ENCODE results near the gene MAGEA4.
"Not testable (repeated sequence)": the region's sequence is repeated elsewhere in the genome, so short reads cannot be mapped to it uniquely, and the experiment has no call there.

Gene MAGEA4

GRCh38 chrX:151899622-151900021 is 13.1 kb upstream of the MAGEA4 start:
- no peak overlapping the region for H3K4me3 ChIP-seq (ENCODE audit: low read length in 2 of 2)
- no peak overlapping the region for H3K9ac ChIP-seq (ENCODE audit: low read depth in 1 of 2, low read length in 2 of 2)
- no peak overlapping the region for H3K27ac ChIP-seq (ENCODE audit: low read depth in 2 of 2, low read length in 2 of 2)
- H3K36me3 ChIP-seq (ENCODE audit: control insufficient read depth in 2 of 2, insufficient read depth in 2 of 2, low read length in 2 of 2): no peaks in the 10 kb centered on the region
- no peaks in the 10 kb centered on the region for H3K9me3 ChIP-seq (ENCODE audit: control insufficient read depth in 2 of 2, low read length in 2 of 2)
- no peaks in the 10 kb centered on the region for H3K27me3 ChIP-seq (ENCODE audit: control insufficient read depth in 2 of 2, insufficient read depth in 2 of 2, low read length in 2 of 2)
- no peaks in the 10 kb centered on the region for H3K4me1 ChIP-seq (ENCODE audit: control insufficient read depth in 2 of 2, insufficient read depth in 2 of 2, low read length in 2 of 2)

GRCh38 chrX:151901826-151902225 is 10.9 kb upstream of the MAGEA4 start:
- H3K27me3 ChIP-seq (ENCODE audit: control insufficient read depth in 2 of 2, insufficient read depth in 2 of 2, low read length in 2 of 2): no peaks in the 10 kb centered on the region
- H3K36me3 ChIP-seq (ENCODE audit: control insufficient read depth in 2 of 2, insufficient read depth in 2 of 2, low read length in 2 of 2): no peaks in the 10 kb centered on the region
- H3K27ac ChIP-seq (ENCODE audit: low read depth in 2 of 2, low read length in 2 of 2): no peak overlapping the region
- no peaks in the 10 kb centered on the region for H3K9me3 ChIP-seq (ENCODE audit: control insufficient read depth in 2 of 2, low read length in 2 of 2)
- no peak overlapping the region for H3K9ac ChIP-seq (ENCODE audit: low read depth in 1 of 2, low read length in 2 of 2)
- no peak overlapping the region for H3K4me3 ChIP-seq (ENCODE audit: low read length in 2 of 2)
- no peaks in the 10 kb centered on the region for H3K4me1 ChIP-seq (ENCODE audit: control insufficient read depth in 2 of 2, insufficient read depth in 2 of 2, low read length in 2 of 2)

GRCh38 chrX:151902813-151903591 is 9.7 kb upstream of the MAGEA4 start:
- no peaks in the 10 kb centered on the region for H3K9me3 ChIP-seq (ENCODE audit: control insufficient read depth in 2 of 2, low read length in 2 of 2)
- H3K9ac ChIP-seq (ENCODE audit: low read depth in 1 of 2, low read length in 2 of 2): no peak overlapping the region
- peak overlapping the region in 1 of 2 donors; percentile 54 for H3K27ac ChIP-seq (ENCODE audit: low read depth in 2 of 2, low read length in 2 of 2)
- no peak overlapping the region for H3K4me3 ChIP-seq (ENCODE audit: low read length in 2 of 2)
- no peaks in the 10 kb centered on the region for H3K4me1 ChIP-seq (ENCODE audit: control insufficient read depth in 2 of 2, insufficient read depth in 2 of 2, low read length in 2 of 2)
- peaks cover 0 to 2% of the 10 kb centered on the region in 2 donors for H3K27me3 ChIP-seq (ENCODE audit: control insufficient read depth in 2 of 2, insufficient read depth in 2 of 2, low read length in 2 of 2)
- H3K36me3 ChIP-seq (ENCODE audit: control insufficient read depth in 2 of 2, insufficient read depth in 2 of 2, low read length in 2 of 2): no peaks in the 10 kb centered on the region

GRCh38 chrX:151904989-151905388 is 7.7 kb upstream of the MAGEA4 start:
- Histone ChIP-seq H3K4me1 (ENCODE audit: control insufficient read depth in 2 of 2, insufficient read depth in 2 of 2, low read length in 2 of 2) (no peaks in the 10 kb centered on the region), H3K36me3 (ENCODE audit: control insufficient read depth in 2 of 2, insufficient read depth in 2 of 2, low read length in 2 of 2) (no peaks in the 10 kb centered on the region), H3K4me3 (ENCODE audit: low read length in 2 of 2) (no peak overlapping the region), H3K27me3 (ENCODE audit: control insufficient read depth in 2 of 2, insufficient read depth in 2 of 2, low read length in 2 of 2) (peaks cover 0 to 2% of the 10 kb centered on the region in 2 donors), H3K27ac (ENCODE audit: low read depth in 2 of 2, low read length in 2 of 2) (no peak overlapping the region), H3K9ac (ENCODE audit: low read depth in 1 of 2, low read length in 2 of 2) (no peak overlapping the region), H3K9me3 (ENCODE audit: control insufficient read depth in 2 of 2, low read length in 2 of 2) (no peaks in the 10 kb centered on the region)

GRCh38 chrX:151912221-151912620 is 468 bp upstream of the MAGEA4 start:
- Histone ChIP-seq H3K4me1 (ENCODE audit: control insufficient read depth in 2 of 2, insufficient read depth in 2 of 2, low read length in 2 of 2) (no peaks in the 10 kb centered on the region), H3K9ac (ENCODE audit: low read depth in 1 of 2, low read length in 2 of 2) (no peak overlapping the region), H3K36me3 (ENCODE audit: control insufficient read depth in 2 of 2, insufficient read depth in 2 of 2, low read length in 2 of 2) (no peaks in the 10 kb centered on the region), H3K9me3 (ENCODE audit: control insufficient read depth in 2 of 2, low read length in 2 of 2) (no peaks in the 10 kb centered on the region), H3K27me3 (ENCODE audit: control insufficient read depth in 2 of 2, insufficient read depth in 2 of 2, low read length in 2 of 2) (peaks cover 0 to 2% of the 10 kb centered on the region in 2 donors), H3K27ac (ENCODE audit: low read depth in 2 of 2, low read length in 2 of 2) (no peak overlapping the region), H3K4me3 (ENCODE audit: low read length in 2 of 2) (no peak overlapping the region)

GRCh38 chrX:151918736-151919135 is 6.0 kb downstream of the MAGEA4 start:
- H3K9me3 ChIP-seq (ENCODE audit: control insufficient read depth in 2 of 2, low read length in 2 of 2); H3K4me3 ChIP-seq (ENCODE audit: low read length in 2 of 2); H3K9ac ChIP-seq (ENCODE audit: low read depth in 1 of 2, low read length in 2 of 2); H3K4me1 ChIP-seq (ENCODE audit: control insufficient read depth in 2 of 2, insufficient read depth in 2 of 2, low read length in 2 of 2); H3K36me3 ChIP-seq (ENCODE audit: control insufficient read depth in 2 of 2, insufficient read depth in 2 of 2, low read length in 2 of 2); H3K27me3 ChIP-seq (ENCODE audit: control insufficient read depth in 2 of 2, insufficient read depth in 2 of 2, low read length in 2 of 2); H3K27ac ChIP-seq (ENCODE audit: low read depth in 2 of 2, low read length in 2 of 2): not testable (repeated sequence)

GRCh38 chrX:151919610-151920009 is 6.9 kb downstream of the MAGEA4 start:
- Histone ChIP-seq H3K9ac (ENCODE audit: low read depth in 1 of 2, low read length in 2 of 2) (no peak overlapping the region), H3K27ac (ENCODE audit: low read depth in 2 of 2, low read length in 2 of 2) (no peak overlapping the region), H3K4me3 (ENCODE audit: low read length in 2 of 2) (no peak overlapping the region), H3K4me1 (ENCODE audit: control insufficient read depth in 2 of 2, insufficient read depth in 2 of 2, low read length in 2 of 2) (no peaks in the 10 kb centered on the region), H3K9me3 (ENCODE audit: control insufficient read depth in 2 of 2, low read length in 2 of 2) (no peaks in the 10 kb centered on the region), H3K27me3 (ENCODE audit: control insufficient read depth in 2 of 2, insufficient read depth in 2 of 2, low read length in 2 of 2) (no peaks in the 10 kb centered on the region), H3K36me3 (ENCODE audit: control insufficient read depth in 2 of 2, insufficient read depth in 2 of 2, low read length in 2 of 2) (no peaks in the 10 kb centered on the region)

GRCh38 chrX:151920101-151920500 is 7.4 kb downstream of the MAGEA4 start:
- no peaks in the 10 kb centered on the region for H3K4me1 ChIP-seq (ENCODE audit: control insufficient read depth in 2 of 2, insufficient read depth in 2 of 2, low read length in 2 of 2)
- H3K27ac ChIP-seq (ENCODE audit: low read depth in 2 of 2, low read length in 2 of 2): no peak overlapping the region
- H3K27me3 ChIP-seq (ENCODE audit: control insufficient read depth in 2 of 2, insufficient read depth in 2 of 2, low read length in 2 of 2): no peaks in the 10 kb centered on the region
- no peaks in the 10 kb centered on the region for H3K36me3 ChIP-seq (ENCODE audit: control insufficient read depth in 2 of 2, insufficient read depth in 2 of 2, low read length in 2 of 2)
- H3K9ac ChIP-seq (ENCODE audit: low read depth in 1 of 2, low read length in 2 of 2): no peak overlapping the region
- no peak overlapping the region for H3K4me3 ChIP-seq (ENCODE audit: low read length in 2 of 2)
- H3K9me3 ChIP-seq (ENCODE audit: control insufficient read depth in 2 of 2, low read length in 2 of 2): no peaks in the 10 kb centered on the region

GRCh38 chrX:151920530-151920929 is 7.8 kb downstream of the MAGEA4 start:
- Histone ChIP-seq H3K36me3 (ENCODE audit: control insufficient read depth in 2 of 2, insufficient read depth in 2 of 2, low read length in 2 of 2) (no peaks in the 10 kb centered on the region), H3K4me1 (ENCODE audit: control insufficient read depth in 2 of 2, insufficient read depth in 2 of 2, low read length in 2 of 2) (no peaks in the 10 kb centered on the region), H3K4me3 (ENCODE audit: low read length in 2 of 2) (no peak overlapping the region), H3K9me3 (ENCODE audit: control insufficient read depth in 2 of 2, low read length in 2 of 2) (no peaks in the 10 kb centered on the region), H3K27me3 (ENCODE audit: control insufficient read depth in 2 of 2, insufficient read depth in 2 of 2, low read length in 2 of 2) (no peaks in the 10 kb centered on the region), H3K27ac (ENCODE audit: low read depth in 2 of 2, low read length in 2 of 2) (no peak overlapping the region), H3K9ac (ENCODE audit: low read depth in 1 of 2, low read length in 2 of 2) (no peak overlapping the region)

GRCh38 chrX:151921292-151921691 is 8.6 kb downstream of the MAGEA4 start:
- no peak overlapping the region for H3K4me3 ChIP-seq (ENCODE audit: low read length in 2 of 2)
- H3K9ac ChIP-seq (ENCODE audit: low read depth in 1 of 2, low read length in 2 of 2): no peak overlapping the region
- H3K27ac ChIP-seq (ENCODE audit: low read depth in 2 of 2, low read length in 2 of 2): no peak overlapping the region
- no peaks in the 10 kb centered on the region for H3K9me3 ChIP-seq (ENCODE audit: control insufficient read depth in 2 of 2, low read length in 2 of 2)
- no peaks in the 10 kb centered on the region for H3K36me3 ChIP-seq (ENCODE audit: control insufficient read depth in 2 of 2, insufficient read depth in 2 of 2, low read length in 2 of 2)
- H3K27me3 ChIP-seq (ENCODE audit: control insufficient read depth in 2 of 2, insufficient read depth in 2 of 2, low read length in 2 of 2): no peaks in the 10 kb centered on the region
- H3K4me1 ChIP-seq (ENCODE audit: control insufficient read depth in 2 of 2, insufficient read depth in 2 of 2, low read length in 2 of 2): no peaks in the 10 kb centered on the region
